DOHH2 (cell line): Measurements from ENCODE around the gene MAN2B2.

ENCODE experiments used
- H3F3A ChIP-seq: fragments of 200-600 bp; sonication (generic), shearing (Covaris generic); 2 replicates; pipeline ENCODE4 v1.6.0; 2016; ENCODE audit warnings: antibody characterized with exemption, mild to moderate bottlenecking; ENCODE audit not compliant: control insufficient read depth, insufficient read depth
- H3K27ac ChIP-seq: fragments of 200-600 bp; sonication (generic); 2 replicates; pipeline ENCODE4 v1.5.1; 2014; ENCODE audit warnings: low read depth, mild to moderate bottlenecking, low read length, moderate library complexity
- H3K27me3 ChIP-seq: fragments of 200-600 bp; sonication (generic); 2 replicates; pipeline ENCODE4 v1.6.1; 2014; ENCODE audit warnings: mild to moderate bottlenecking, low read length, mixed read lengths; ENCODE audit not compliant: control insufficient read depth
- H3K36me3 ChIP-seq: fragments of 200-600 bp; sonication (generic); 2 replicates; pipeline ENCODE4 v1.6.1; 2014; ENCODE audit warnings: mild to moderate bottlenecking, low read length, moderate library complexity, mixed read lengths; ENCODE audit not compliant: control insufficient read depth
- H3K4me1 ChIP-seq: fragments of 200-600 bp; sonication (generic); 2 replicates; pipeline ENCODE4 v1.6.1; 2014; ENCODE audit warnings: mild to moderate bottlenecking, low read length, mixed read lengths; ENCODE audit not compliant: control insufficient read depth
- H3K4me2 ChIP-seq: fragments of 200-600 bp; sonication (generic); 2 replicates; pipeline ENCODE4 v1.6.0; 2014; ENCODE audit warnings: mild to moderate bottlenecking, low read length, moderate library complexity
- H3K4me3 ChIP-seq: fragments of 200-600 bp; sonication (generic); 2 replicates; pipeline ENCODE4 v1.5.1; 2014; ENCODE audit warnings: mild to moderate bottlenecking, low read length, mixed read lengths
- H3K79me2 ChIP-seq: fragments of 200-600 bp; sonication (generic); 2 replicates; pipeline ENCODE4 v1.6.1; 2014; ENCODE audit warnings: mild to moderate bottlenecking, low read length, mixed read lengths; ENCODE audit not compliant: control insufficient read depth
- H3K9me2 ChIP-seq: fragments of 200-600 bp; sonication (generic); replicated peaks from 2 replicates; pipeline ENCODE4 v1.6.1; 2014; ENCODE audit warnings: mild to moderate bottlenecking, low read length, mixed read lengths; ENCODE audit not compliant: control insufficient read depth
- H3K9me3 ChIP-seq: fragments of 200-600 bp; sonication (generic); 2 replicates; pipeline ENCODE4 v1.6.1; 2014; ENCODE audit warnings: antibody characterized with exemption, low read length, mixed read lengths; ENCODE audit not compliant: control insufficient read depth, insufficient read depth
- H4K20me1 ChIP-seq: fragments of 200-600 bp; sonication (generic); 2 replicates; pipeline ENCODE4 v1.6.0; 2014; ENCODE audit warnings: low read depth, mild to moderate bottlenecking, antibody characterized with exemption, low read length, moderate library complexity; ENCODE audit not compliant: control insufficient read depth, insufficient read depth
- EZH2phosphoT487 ChIP-seq: fragments of 200-600 bp; sonication (generic); IDR thresholded peaks from 2 replicates; pipeline ENCODE4 v1.6.1; 2017; ENCODE audit warnings: borderline replicate concordance, mild to moderate bottlenecking, antibody characterized with exemption, low read length, moderate library complexity, mixed read lengths
- TF ChIP-seq, protein P1 (sequence below): fragments of 200-600 bp; sonication (generic); IDR thresholded peaks from one replicate; pipeline ENCODE4 v1.5.1; 2014; ENCODE audit warnings: antibody characterized with exemption, mild to moderate bottlenecking, low read depth, low read length; ENCODE audit not compliant: poor library complexity, severe bottlenecking

MAN2B2 gene

DNA sequence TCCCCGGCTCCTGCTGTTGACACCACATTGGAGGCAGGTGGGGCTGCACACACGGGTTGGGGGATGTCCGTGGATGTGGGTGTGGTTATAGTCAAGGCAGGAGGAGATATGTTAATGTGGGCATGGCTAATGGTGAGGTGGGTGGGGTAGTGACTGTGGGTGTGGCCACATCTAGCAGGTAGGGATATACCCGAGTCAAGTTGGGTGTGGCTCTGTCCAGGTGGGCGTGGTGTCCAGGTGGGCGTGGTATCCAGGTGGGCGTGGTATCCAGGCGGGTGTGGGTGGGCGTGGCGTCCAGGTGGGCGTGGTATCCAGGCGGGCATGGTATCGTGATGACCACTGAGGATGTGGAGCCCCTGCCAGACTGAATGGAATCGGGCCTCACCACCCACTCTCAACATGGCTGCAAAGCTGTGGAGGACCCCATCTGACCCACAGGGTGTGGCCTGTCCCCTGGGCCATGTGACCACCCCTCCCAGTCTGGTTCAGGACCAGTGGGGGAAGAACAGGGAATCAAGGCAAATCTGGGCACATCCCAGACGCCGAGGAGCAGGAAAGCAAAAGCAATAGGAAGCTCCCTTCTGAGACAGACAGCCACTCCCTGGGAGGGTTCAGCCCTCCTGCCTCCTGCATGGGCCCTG, 21.0 kb downstream of the MAN2B2 start:
- no peaks in the 10 kb centered on the region for H3K36me3 ChIP-seq
- no peaks in the 10 kb centered on the region for H3K9me2 ChIP-seq
- H3F3A ChIP-seq, result no peaks in the 10 kb centered on the region
- no peaks in the 10 kb centered on the region for H3K27me3 ChIP-seq
- H3K27ac ChIP-seq, result no peak overlapping the region
- H3K9me3 ChIP-seq, result no peaks in the 10 kb centered on the region
- no peaks in the 10 kb centered on the region for H4K20me1 ChIP-seq
- no peak for TF ChIP-seq EZH2phosphoT487
- TF ChIP-seq, protein P1, sequence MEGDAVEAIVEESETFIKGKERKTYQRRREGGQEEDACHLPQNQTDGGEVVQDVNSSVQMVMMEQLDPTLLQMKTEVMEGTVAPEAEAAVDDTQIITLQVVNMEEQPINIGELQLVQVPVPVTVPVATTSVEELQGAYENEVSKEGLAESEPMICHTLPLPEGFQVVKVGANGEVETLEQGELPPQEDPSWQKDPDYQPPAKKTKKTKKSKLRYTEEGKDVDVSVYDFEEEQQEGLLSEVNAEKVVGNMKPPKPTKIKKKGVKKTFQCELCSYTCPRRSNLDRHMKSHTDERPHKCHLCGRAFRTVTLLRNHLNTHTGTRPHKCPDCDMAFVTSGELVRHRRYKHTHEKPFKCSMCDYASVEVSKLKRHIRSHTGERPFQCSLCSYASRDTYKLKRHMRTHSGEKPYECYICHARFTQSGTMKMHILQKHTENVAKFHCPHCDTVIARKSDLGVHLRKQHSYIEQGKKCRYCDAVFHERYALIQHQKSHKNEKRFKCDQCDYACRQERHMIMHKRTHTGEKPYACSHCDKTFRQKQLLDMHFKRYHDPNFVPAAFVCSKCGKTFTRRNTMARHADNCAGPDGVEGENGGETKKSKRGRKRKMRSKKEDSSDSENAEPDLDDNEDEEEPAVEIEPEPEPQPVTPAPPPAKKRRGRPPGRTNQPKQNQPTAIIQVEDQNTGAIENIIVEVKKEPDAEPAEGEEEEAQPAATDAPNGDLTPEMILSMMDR, result no peak
- no peaks in the 10 kb centered on the region for H3K79me2 ChIP-seq
- no peak overlapping the region for H3K4me2 ChIP-seq
- peaks cover 9% of the 10 kb centered on the region for H3K4me1 ChIP-seq
- H3K4me3 ChIP-seq, result no peak overlapping the region

DNA sequence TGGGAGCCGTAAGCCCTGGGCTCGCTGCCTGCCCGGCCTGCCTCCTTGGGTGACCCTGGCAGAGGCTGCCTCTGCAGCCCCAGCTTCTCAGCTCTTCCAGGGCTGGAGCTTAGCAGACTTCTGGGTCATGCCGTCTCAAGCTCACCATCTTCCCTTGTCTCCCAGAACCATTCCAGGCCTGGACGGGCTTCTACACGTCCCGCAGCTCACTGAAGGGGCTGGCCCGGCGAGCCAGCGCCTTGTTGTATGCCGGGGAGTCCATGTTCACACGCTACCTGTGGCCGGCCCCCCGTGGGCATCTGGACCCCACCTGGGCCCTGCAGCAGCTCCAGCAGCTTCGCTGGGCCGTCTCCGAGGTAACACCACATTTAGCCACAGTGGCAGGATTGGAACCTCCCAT, 22.0 kb downstream of the MAN2B2 start:
- Histone ChIP-seq H4K20me1 (no peaks in the 10 kb centered on the region), H3K4me1 (no peaks in the 10 kb centered on the region), H3K27me3 (no peaks in the 10 kb centered on the region), H3K9me3 (no peaks in the 10 kb centered on the region), H3K4me2 (no peak overlapping the region), H3K9me2 (no peaks in the 10 kb centered on the region), H3F3A (no peaks in the 10 kb centered on the region), H3K4me3 (no peak overlapping the region), H3K36me3 (no peaks in the 10 kb centered on the region), H3K79me2 (no peaks in the 10 kb centered on the region), H3K27ac (no peak overlapping the region)
- no peak for TF ChIP-seq EZH2phosphoT487
- TF ChIP-seq, protein P1, result no peak

DNA sequence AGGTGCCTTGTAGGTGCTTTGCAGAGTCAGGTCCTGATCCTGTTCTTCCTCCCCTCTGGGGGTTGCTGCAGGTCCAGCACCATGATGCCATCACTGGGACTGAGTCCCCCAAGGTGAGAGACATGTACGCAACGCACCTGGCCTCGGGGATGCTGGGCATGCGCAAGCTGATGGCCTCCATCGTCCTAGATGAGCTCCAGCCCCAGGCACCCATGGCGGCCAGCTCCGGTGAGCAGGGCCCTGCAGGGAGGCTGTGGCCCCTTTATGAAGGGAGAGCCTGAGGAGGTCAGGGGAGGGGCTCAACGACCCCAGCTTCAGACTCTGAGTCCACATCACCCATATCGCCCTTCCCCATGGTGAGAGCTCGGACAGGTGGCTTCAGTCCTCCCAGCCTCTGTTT, 23.1 kb downstream of the MAN2B2 start:
- H3K9me3 ChIP-seq, result no peaks in the 10 kb centered on the region
- no peak for TF ChIP-seq EZH2phosphoT487

DNA sequence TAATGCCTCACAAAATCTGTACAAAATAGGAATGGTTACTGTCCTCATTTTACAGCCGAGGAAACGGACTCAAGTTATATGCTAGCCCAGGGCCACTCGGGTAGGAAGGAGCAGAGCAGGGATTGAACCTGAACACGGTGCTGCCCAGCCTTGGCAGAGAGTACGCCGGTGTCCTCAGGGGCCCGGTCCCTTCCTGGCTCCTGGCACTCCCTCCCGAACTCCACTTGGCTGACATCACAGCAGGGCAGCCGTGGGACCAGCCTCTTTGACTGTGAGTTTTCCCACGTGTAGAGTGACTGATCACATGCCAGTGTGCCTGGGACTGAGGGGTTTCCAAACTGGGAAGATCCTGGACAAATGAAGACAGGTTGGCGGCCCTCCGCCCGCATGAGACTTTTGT, 23.7 kb downstream of the MAN2B2 start:
- Histone ChIP-seq H3K9me2 (no peaks in the 10 kb centered on the region), H3K4me3 (no peak overlapping the region), H3K4me2 (no peak overlapping the region), H3K4me1 (no peaks in the 10 kb centered on the region), H3K9me3 (no peaks in the 10 kb centered on the region), H3K36me3 (no peaks in the 10 kb centered on the region), H4K20me1 (no peaks in the 10 kb centered on the region), H3F3A (no peaks in the 10 kb centered on the region), H3K27me3 (no peaks in the 10 kb centered on the region), H3K79me2 (no peaks in the 10 kb centered on the region), H3K27ac (no peak overlapping the region)
- TF ChIP-seq, protein P1, result no peak
- no peak for TF ChIP-seq EZH2phosphoT487

More for the DNA sequence above, 23.1 kb downstream of the MAN2B2 start:
- Histone ChIP-seq H4K20me1 (no peaks in the 10 kb centered on the region), H3K27me3 (no peaks in the 10 kb centered on the region), H3K4me3 (no peak overlapping the region), H3K27ac (no peak overlapping the region), H3K79me2 (no peaks in the 10 kb centered on the region), H3K9me2 (no peaks in the 10 kb centered on the region), H3F3A (no peaks in the 10 kb centered on the region), H3K36me3 (no peaks in the 10 kb centered on the region), H3K4me1 (no peaks in the 10 kb centered on the region), H3K4me2 (no peak overlapping the region)
